ENCODE data around the gene FAM120B.
"Not testable (repeated sequence)": the region's sequence is repeated elsewhere in the genome, so short reads cannot be mapped to it uniquely, and the experiment has no call there.

The FAM120B gene

DNA sequence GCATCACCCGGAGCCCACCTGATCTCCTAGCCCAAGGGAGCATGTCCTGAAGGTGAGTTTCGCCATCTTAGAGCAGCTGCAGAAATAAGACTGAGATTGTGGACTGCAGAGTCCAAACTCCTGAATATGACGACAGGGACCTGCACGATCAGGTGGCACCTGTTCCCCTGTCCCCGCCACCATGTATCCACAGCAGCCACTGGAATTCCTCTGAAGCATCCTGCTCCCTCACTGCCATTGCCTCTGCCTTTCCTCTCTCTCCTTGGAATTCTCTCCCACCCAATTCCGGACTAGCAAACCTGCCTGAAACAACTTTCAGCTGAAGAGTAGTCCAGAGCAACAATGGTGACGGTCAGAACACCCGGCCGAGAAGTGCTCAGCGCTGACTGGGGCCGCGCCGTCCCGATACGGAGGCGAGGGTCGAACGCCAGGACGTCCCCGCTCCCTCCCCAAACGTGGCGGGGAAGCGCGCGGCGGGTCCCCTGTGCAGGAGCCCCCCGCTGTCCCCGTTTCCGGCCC lies 694 bp upstream of the FAM120B start:
- DNase-seq = no peak

DNA sequence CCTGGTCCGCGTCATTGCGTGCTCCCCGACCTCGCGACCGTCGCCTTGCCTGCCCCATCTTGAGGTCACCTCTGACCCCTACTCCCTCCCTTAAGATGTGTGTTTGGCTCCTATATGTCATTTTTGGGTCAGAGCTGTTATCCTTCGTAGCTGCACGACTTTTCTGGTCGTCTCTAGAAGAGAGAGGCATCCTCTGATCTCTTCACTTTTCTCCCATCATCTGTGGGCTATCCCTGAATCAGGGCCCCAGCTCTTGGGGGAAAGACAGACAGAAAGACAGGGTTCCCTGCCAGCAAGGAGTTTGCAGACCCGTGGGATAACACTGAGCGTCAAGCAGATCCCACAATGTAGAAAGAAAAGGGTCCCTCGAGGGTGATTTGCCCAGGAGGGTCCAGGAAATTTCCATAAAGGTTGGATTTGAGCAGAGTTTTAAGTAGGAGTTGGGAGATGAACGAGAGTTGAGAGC lies 555 bp downstream of the FAM120B start:
- DNase-seq = no peak

- no peak for DNase-seq
Measured at GRCh38 chr6:170308761-170309160, 2.2 kb downstream of the FAM120B start.

GRCh38 chr6:170311696-170312095 lies 5.1 kb downstream of the FAM120B start:
- no peak for DNase-seq

DNA sequence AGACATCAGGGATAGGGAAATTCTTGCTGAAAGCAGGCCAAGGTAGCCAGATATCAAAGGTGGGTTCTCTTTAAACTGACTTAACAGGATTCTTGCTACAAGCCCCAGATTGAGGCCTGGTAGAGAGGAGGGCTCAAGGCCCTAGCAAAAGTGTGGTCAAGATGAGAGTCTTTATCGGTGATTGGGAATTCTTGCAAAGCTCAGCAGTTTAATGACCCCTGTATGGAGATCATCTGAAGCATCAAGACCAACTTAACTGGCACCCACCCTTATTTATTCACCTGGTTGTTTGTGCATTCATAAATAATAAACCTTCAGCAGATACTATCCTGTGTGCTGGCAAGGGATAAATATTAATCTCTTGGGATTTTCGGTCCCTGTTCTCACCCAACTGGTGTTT lies 6.3 kb downstream of the FAM120B start:
- DNase-seq = no peak

- DNase-seq = no peak
Measured at GRCh38 chr6:170313716-170314295, 7.2 kb downstream of the FAM120B start.

DNA sequence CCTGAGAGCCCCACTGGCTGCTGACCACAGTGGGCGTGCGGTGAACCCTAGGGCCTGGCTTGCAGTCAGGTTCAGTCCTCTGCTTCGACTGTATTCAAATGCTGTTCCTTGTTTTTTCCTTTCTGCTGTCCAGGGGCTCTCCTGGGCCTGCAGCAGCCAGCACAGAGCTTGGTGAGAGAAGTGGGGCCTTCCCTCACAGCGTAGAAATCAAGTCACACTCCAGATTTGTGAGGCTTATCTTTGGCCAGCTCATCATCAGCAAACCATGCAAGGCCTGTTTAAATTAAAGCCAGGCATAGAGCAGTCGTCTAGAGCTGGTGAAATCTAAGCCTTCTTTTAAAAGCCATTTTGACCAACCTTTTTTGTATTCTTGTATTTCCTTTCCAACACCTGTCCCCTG lies 8.4 kb downstream of the FAM120B start:
- no peak for DNase-seq

DNA sequence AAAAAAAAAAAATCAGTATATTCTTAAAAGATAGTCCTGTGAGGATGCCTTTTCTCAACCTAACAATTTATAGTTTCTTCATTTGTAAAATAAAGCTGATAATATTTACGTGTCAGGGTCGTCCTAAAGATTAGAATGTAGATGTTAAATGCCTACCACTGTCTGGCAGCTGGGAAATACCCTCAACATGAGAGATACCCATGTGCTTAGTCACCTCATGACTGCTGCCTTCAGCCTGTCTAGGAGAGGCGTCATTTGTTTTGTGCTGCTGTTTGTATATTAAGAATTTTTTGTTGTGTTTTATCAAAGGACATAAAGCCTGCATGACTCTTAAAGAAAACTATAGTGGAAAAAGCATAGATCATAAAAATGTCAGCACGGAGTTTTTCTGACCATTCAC lies 9.5 kb downstream of the FAM120B start:
- DNase-seq = no peak

DNA sequence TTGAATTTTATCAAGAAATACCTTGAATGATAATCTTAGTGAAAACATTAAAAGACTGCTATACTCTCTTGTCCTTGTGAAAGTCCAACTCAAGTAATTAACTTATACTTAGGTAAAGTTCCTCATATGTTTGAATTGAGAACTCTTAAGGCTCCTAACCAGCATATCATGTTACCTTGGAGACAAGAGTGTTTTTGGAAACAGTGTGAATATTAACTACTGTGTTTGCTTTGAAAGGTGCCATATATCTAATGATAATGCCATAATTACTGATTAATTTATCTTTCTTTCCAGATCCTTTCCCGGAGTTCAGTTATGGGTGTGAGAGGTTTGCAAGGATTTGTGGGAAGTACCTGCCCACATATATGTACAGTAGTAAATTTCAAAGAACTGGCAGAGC lies 10.5 kb downstream of the FAM120B start:
- no peak for DNase-seq

DNA sequence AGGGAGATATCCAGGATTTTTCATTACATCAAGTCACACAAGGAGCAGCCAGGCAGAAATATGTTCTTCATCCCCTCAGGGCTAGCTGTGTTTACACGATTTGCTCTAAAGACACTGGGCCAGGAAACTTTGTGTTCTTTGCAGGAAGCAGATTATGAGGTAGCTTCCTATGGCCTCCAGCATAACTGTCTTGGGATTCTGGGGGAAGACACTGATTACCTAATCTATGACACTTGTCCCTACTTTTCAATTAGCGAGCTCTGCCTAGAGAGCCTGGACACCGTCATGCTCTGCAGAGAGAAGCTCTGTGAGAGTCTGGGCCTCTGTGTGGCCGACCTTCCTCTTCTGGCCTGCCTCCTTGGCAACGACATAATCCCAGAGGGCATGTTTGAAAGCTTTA lies 11.2 kb downstream of the FAM120B start:
- no peak for DNase-seq

GRCh38 chr6:170329321-170329720 lies 22.8 kb downstream of the FAM120B start:
- DNase-seq = no peak

DNA sequence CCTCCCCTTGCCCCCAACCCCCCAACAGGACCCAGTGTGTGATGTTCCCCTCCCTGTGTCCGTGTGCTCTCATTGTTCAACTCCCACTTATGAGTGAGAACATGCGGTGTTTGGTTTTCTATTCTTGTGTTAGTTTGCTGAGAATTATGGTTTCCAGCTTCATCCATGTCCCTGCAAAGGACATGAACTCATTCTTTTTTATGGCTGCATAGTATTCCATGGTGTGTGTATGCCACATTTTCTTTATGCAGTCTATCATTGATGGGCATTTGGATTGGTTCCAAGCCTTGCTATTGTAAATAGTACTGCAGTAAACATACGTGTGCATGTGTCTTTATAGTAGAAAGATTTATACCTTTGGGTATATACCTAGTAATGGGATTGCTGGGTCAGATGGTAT lies 28.6 kb downstream of the FAM120B start:
- not testable (repeated sequence) for DNase-seq

GRCh38 chr6:170344631-170345576 lies 38.3 kb downstream of the FAM120B start:
- DNase-seq = no peak

- no peak for DNase-seq
Measured at GRCh38 chr6:170345662-170346061, 39.1 kb downstream of the FAM120B start.

GRCh38 chr6:170346649-170347048 lies 40.1 kb downstream of the FAM120B start:
- DNase-seq = no peak

GRCh38 chr6:170347091-170347490 lies 40.5 kb downstream of the FAM120B start:
- no peak for DNase-seq

DNA sequence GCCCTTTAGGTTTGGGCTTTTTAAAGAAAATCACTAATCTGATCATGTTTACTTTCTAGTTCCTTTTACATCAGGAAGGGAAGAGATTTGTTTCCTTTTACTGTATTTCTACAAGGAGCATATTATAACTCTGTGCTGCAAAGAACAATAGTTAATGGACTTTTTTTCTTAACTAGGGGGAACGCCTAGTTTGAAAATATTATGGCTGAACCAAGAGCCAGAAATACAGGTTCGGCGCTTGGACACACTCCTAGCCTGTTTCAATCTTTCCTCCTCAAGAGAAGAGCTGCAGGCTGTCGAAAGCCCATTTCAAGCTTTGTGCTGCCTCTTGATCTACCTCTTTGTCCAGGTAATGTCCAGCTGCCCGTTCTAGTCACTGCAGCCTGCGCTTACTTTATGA lies 41.4 kb downstream of the FAM120B start:
- DNase-seq = no peak

DNA sequence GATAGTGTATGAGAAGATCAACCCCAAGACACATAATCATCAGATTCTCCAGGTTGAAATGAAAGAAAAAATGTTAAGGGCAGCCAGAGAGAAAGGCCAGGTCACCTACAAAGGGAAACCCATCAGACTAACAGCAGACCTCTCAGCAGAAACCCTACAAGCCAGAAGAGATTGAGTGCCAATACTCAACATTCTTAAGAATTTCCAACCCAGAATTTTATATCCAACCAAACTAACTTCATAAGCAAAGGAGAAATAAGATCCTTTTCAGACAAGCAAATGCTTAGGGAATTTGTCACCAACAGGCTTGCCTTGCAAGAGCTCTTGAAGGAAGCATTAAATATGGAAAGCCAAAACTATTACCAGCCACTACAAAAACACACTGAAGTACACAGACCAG lies 44.9 kb downstream of the FAM120B start:
- DNase-seq = not testable (repeated sequence)

DNA sequence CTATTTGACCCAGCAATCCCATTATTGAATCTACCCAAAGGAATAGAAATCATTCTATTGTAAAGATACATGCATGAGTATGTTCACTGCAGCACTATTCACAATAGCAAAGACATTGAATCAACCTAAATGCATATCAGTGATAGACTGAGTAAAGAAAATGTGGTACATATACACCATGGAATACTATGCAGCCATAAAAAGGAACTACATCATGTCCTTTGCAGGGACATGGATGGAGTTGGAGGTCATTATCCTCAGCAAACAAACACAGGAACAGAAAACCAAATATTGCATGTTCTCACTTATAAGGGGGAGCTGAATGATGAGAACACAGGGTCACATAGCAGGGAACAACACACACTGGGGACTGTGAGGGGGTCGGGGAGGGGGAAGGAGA lies 48.6 kb downstream of the FAM120B start:
- not testable (repeated sequence) for DNase-seq

GRCh38 chr6:170355661-170356060 lies 49.1 kb downstream of the FAM120B start:
- DNase-seq = no peak

DNA sequence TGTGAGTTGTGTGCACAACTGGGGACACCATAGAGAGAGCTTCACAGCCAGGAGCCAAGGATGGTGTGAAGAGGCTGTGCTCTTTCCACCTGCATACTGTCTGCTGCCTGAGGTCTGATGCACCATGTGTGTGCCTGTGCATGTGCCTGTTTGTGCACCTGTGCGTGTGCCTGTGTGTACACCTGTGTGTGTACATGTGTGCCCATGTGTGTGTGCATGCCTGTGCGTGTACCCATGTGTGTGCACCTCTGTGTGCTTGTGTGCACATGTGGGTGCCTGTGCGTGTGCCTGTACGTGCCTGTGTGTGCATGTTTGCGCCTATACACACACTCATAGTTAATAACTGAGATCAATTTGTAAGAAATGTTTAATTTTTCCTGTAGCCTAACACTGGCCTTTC lies 51.3 kb downstream of the FAM120B start:
- no peak for DNase-seq

- no peak for DNase-seq
Measured at GRCh38 chr6:170358496-170358895, 51.9 kb downstream of the FAM120B start.

- no peak for DNase-seq
Measured at GRCh38 chr6:170360476-170360875, 53.9 kb downstream of the FAM120B start.

DNA sequence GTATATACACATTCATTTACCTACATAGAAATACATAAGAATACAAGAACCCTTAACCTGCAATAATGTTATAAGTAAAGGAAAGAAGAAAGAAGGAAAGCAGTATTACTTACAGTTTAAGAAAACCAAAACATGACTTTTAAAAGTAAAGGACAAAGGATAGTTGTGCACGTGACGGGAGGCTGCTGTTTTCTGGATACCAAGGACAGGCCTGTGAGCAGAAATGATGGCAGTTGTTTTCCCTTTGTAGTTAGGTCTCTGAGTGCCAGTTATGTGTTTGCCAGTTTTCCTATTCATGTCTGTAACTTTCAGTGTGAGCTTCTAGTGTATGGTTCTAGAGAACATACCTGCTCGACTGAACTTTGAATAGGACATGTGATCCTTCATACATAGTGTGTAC lies 54.8 kb downstream of the FAM120B start:
- DNase-seq = no peak
